ENCODE measurements around the gene ITPR3. TPM values are rescaled to one million over a fixed set of nuclear protein-coding genes. Genes with fewer than 3 reads are reported as not detected.

The ITPR3 gene
- total and polyA plus RNA-seq, 2 of the 13 experiments (the other 11 are each of a cell fraction or from before 2014, with no cell fraction given) = 3.8 to 21.4 TPM

DNA sequence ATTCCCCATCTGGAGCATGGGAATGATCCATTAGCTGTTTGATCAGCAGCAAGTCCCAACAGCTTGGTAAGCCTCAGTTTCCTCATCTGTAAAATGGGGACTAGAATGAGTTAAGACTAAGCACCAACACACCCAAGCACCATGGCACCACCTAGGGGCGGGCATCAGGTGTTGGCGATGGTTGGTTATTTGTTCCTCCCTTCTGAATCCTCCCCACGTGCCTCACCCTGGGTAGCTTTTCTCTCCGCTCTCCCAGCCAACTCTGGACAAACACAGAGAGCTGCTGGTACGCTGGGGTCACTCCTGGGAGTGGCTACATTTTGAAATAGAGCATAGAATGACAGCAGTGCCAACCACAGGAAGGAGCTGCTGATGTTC is 13.3 kb upstream of the ITPR3 start:
- H2AFZ ChIP-seq (ENCODE audit: low read length) = no peak overlapping the region
- FAIRE-seq (peak; percentile 76), ATAC-seq (peak; percentile 44), DNase-seq (ENCODE audit: low spot score) (peak; percentile 79)
- BruUV-seq (replicated peaks) = no TSS peak
- ChIA-PET POLR2A (interaction anchor here (0.7 to 3.1 kb wide), 8 partner anchors 11 to 154 kb away, joined by 3 to 25 read pairs (median 6); partner anchors contain the start of genes BAK1 and UQCC2), CTCF (ENCODE audit: low intra/inter-chr PET ratio, low total read pairs) (interaction anchor here (0.9 to 2.0 kb wide), 3 partner anchors 18 to 25 kb away, joined by 3 to 24 read pairs (median 7); no protein-coding TSS in a partner anchor)
- H3K9me3 ChIP-seq (ENCODE audit: low read length) = no peaks in the 10 kb centered on the region
- WGBS (ENCODE audit: low lambda C conversion rate) = 9% methylated on average over 5 of the region's 5 CpGs
- H3K4me3 ChIP-seq (replicated peaks in 1 of 3; ENCODE audit: insufficient read depth in 1 of 3, low read depth in 2 of 3, low read length in 3 of 3) = no peak overlapping the region
- intact Hi-C loops (cut with micrococcal nuclease; ENCODE audit: unreplicated experiment) (no loop called here), in situ Hi-C loops (cut with HindIII; ENCODE audit: extremely low pct_ligation_motif_present, low pct_unique_long_range_greater_than_20kb) (no loop called here)
- H3K27ac ChIP-seq (ENCODE audit: extremely low read length, insufficient read depth, low read length) = no peak overlapping the region
- H3K4me1 ChIP-seq (ENCODE audit: insufficient read depth, low read length) = peaks cover 68% of the 10 kb centered on the region
- H3K27me3 ChIP-seq (ENCODE audit: control insufficient read depth in 1 of 2, insufficient read depth in 2 of 2, low read length in 2 of 2) = no peaks in the 10 kb centered on the region; a peak in 1 of 5 replicates
- H3K4me2 ChIP-seq (ENCODE audit: low read depth, low read length) = peak overlapping the region; percentile 41
- no peak overlapping the region for H3K9ac ChIP-seq (ENCODE audit: insufficient read depth, low read depth, low read length)
- no peaks in the 10 kb centered on the region for H3K36me3 ChIP-seq (replicated peaks in 1 of 2; ENCODE audit: control insufficient read depth in 1 of 2, insufficient read depth in 2 of 2, low read length in 2 of 2)
- H3K79me2 ChIP-seq (ENCODE audit: insufficient read depth, low read length) = no peaks in the 10 kb centered on the region
- H4K20me1 ChIP-seq (ENCODE audit: insufficient read depth, low read length) = no peaks in the 10 kb centered on the region
- TF ChIP-seq ZFX (CRISPR knock-in tag; IDR thresholded peaks at IDR 0.05; ENCODE audit: low read depth) = 0 out of 2 replicates have a peak, but pooled peaks have one; percentile 31
- no peak for TF ChIP-seq ZNF768 (CRISPR knock-in tag; IDR thresholded peaks at IDR 0.05)
- no peak for TF ChIP-seq HNF4G (IDR thresholded peaks at IDR 0.05; ENCODE audit: borderline replicate concordance, low read depth, low read length)
- no peak for TF ChIP-seq HNF4G (CRISPR knock-in tag; IDR thresholded peaks at IDR 0.05; ENCODE audit: borderline replicate concordance, low read depth)
- TF ChIP-seq MAFF (IDR thresholded peaks at IDR 0.05; ENCODE audit: low read depth, low read length) = no peak
- TF ChIP-seq ZNF616 (CRISPR knock-in tag; IDR thresholded peaks at IDR 0.05; ENCODE audit: low read depth) = no peak
- no peak for TF ChIP-seq ZFP90 (CRISPR knock-in tag; IDR thresholded peaks at IDR 0.05; ENCODE audit: borderline replicate concordance)
- no peak for TF ChIP-seq ZNF207 (IDR thresholded peaks at IDR 0.05; ENCODE audit: borderline replicate concordance)
- TF ChIP-seq ISL2 (CRISPR knock-in tag; IDR thresholded peaks at IDR 0.05) = no peak
- TF ChIP-seq ATM (IDR thresholded peaks at IDR 0.05; ENCODE audit: borderline replicate concordance) = no peak
- TF ChIP-seq, protein P1, sequence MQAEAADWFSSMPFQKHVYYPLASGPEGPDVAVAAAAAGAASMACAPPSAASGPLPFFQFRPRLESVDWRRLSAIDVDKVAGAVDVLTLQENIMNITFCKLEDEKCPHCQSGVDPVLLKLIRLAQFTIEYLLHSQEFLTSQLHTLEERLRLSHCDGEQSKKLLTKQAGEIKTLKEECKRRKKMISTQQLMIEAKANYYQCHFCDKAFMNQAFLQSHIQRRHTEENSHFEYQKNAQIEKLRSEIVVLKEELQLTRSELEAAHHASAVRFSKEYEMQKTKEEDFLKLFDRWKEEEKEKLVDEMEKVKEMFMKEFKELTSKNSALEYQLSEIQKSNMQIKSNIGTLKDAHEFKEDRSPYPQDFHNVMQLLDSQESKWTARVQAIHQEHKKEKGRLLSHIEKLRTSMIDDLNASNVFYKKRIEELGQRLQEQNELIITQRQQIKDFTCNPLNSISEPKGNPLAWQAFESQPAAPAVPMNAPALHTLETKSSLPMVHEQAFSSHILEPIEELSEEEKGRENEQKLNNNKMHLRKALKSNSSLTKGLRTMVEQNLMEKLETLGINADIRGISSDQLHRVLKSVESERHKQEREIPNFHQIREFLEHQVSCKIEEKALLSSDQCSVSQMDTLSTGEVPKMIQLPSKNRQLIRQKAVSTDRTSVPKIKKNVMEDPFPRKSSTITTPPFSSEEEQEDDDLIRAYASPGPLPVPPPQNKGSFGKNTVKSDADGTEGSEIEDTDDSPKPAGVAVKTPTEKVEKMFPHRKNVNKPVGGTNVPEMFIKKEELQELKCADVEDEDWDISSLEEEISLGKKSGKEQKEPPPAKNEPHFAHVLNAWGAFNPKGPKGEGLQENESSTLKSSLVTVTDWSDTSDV (CRISPR knock-in tag; IDR thresholded peaks at IDR 0.05) = no peak
- TF ChIP-seq, protein P2, sequence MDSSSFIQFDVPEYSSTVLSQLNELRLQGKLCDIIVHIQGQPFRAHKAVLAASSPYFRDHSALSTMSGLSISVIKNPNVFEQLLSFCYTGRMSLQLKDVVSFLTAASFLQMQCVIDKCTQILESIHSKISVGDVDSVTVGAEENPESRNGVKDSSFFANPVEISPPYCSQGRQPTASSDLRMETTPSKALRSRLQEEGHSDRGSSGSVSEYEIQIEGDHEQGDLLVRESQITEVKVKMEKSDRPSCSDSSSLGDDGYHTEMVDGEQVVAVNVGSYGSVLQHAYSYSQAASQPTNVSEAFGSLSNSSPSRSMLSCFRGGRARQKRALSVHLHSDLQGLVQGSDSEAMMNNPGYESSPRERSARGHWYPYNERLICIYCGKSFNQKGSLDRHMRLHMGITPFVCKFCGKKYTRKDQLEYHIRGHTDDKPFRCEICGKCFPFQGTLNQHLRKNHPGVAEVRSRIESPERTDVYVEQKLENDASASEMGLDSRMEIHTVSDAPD (CRISPR knock-in tag; IDR thresholded peaks at IDR 0.05) = no peak
- TF ChIP-seq, protein P3, sequence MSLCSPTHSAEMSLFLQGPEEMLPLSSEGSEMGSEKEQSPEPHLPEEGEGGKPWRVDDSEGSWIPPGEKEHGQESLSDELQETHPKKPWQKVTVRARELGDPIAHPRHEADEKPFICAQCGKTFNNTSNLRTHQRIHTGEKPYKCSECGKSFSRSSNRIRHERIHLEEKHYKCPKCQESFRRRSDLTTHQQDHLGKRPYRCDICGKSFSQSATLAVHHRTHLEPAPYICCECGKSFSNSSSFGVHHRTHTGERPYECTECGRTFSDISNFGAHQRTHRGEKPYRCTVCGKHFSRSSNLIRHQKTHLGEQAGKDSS (CRISPR knock-in tag; IDR thresholded peaks at IDR 0.05; ENCODE audit: borderline replicate concordance, low read depth) = no peak
- peak; percentile 100 for TF ChIP-seq ZNF629 (CRISPR knock-in tag; conservative IDR thresholded peaks at IDR 0.05)
- TF ChIP-seq ZNF256 (CRISPR knock-in tag; conservative IDR thresholded peaks at IDR 0.05) = no peak
- TF ChIP-seq SNAI1 (CRISPR knock-in tag; IDR thresholded peaks at IDR 0.05; ENCODE audit: borderline replicate concordance) = no peak
- no peak for TF ChIP-seq FIP1L1 (IDR thresholded peaks at IDR 0.05; ENCODE audit: borderline replicate concordance, insufficient read depth, low read depth, low read length)
- TF ChIP-seq, protein P4, sequence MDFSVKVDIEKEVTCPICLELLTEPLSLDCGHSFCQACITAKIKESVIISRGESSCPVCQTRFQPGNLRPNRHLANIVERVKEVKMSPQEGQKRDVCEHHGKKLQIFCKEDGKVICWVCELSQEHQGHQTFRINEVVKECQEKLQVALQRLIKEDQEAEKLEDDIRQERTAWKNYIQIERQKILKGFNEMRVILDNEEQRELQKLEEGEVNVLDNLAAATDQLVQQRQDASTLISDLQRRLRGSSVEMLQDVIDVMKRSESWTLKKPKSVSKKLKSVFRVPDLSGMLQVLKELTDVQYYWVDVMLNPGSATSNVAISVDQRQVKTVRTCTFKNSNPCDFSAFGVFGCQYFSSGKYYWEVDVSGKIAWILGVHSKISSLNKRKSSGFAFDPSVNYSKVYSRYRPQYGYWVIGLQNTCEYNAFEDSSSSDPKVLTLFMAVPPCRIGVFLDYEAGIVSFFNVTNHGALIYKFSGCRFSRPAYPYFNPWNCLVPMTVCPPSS (IDR thresholded peaks at IDR 0.05) = no peak
- TF ChIP-seq KDM5B (CRISPR knock-in tag; IDR thresholded peaks at IDR 0.05; ENCODE audit: borderline replicate concordance) = no peak
- no peak for TF ChIP-seq KMT2B (CRISPR knock-in tag; IDR thresholded peaks at IDR 0.05)

Measured in HepG2 (cell line).